GM18907 (cell line): ENCODE measurements around the gene NPTX1.

ENCODE experiments used
- ATAC-seq: cut with Tn5 transposase; IDR thresholded peaks from one replicate; pipeline ENCODE4 v1.9.1; 2021; ENCODE audit warnings: mild to moderate bottlenecking, moderate library complexity; ENCODE audit not compliant: unreplicated experiment

NPTX1 gene

DNA sequence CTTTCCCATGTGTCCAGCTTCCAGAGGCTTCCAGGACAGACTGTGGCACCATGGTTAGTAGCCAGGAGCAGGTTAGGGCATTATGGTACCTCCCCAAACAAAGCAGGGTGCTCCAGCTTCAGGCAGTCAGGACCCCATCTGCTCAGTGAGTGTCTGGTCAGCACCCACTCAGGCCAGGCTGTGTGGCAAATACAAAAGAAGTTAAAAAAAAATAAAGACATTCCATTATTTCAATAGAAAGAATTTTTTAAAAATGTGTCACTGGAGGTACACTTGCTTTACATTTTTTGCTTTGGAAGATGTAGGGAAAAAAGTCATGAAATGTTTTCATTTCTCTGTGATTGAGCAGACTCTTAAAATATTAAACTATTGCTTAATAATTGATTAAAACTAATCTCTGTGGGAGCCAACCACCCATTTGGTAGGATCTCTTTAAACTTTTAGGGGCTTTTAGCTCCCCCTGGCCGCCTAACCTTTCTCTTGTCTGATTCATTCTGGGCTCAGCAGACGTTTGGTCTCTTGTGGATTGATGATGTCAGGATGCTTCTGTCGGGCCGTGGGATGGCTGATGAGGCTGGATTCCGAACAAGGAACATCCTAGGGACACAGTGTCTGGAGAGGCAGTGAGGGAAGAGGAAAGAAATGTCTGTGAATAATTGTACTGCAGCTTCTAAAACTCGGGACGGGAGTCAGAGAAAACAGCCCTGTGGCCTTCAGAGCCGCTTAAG, 28.4 kb upstream of the NPTX1 start:
- no peak for ATAC-seq

DNA sequence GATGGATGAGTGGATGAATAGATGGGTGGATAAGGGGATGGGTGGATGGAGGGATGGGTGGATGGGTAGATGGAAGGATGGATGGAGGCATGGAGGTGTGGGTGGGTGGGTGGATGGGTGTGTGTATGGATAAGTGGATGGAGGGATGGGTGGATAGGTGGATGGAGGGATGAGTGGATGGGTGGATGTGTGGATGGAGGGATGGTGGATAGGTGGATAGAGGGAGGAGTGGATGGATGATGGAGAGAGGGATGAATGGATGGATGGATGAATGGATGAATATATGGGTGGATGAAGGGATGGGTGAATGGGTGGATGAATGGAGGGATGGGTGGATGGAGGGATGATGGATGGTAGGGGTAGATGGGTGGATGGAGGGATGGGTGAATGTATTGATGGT, 27.5 kb upstream of the NPTX1 start:
- ATAC-seq = no peak

DNA sequence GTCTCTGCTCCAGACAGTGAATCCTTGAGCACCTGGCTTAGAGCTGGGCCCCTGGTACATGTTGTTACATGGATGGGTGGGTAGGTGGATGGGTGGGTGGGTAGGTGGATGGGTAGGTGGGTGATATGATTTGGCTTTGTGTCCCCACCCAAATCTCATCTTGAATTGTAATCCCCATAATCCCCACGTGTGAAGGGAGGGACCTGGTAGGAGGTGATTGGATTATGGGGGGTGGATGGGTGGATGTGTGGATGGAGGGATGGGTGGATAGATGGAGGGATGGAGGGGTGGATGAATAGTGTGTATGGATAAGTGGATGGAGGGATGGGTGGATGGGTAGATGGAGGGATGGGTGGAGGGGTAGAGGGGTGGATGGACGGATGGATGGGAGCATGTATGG, 26.6 kb upstream of the NPTX1 start:
- no peak for ATAC-seq

DNA sequence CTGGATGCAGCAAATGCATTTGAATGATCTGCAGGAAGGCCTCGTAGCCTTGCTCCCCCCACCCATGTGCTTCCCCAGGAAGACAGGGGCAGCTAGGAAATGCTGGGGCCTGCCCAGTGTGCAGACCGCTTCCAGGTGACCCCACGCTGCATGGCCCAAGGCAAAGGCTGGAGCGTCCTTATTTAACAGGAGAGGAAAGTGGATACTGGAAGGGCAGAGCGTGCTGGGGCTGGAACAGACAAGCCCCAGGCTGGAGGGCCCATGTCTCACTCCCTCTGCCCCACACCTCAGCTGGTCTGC, 26.1 kb upstream of the NPTX1 start:
- ATAC-seq = no peak

DNA sequence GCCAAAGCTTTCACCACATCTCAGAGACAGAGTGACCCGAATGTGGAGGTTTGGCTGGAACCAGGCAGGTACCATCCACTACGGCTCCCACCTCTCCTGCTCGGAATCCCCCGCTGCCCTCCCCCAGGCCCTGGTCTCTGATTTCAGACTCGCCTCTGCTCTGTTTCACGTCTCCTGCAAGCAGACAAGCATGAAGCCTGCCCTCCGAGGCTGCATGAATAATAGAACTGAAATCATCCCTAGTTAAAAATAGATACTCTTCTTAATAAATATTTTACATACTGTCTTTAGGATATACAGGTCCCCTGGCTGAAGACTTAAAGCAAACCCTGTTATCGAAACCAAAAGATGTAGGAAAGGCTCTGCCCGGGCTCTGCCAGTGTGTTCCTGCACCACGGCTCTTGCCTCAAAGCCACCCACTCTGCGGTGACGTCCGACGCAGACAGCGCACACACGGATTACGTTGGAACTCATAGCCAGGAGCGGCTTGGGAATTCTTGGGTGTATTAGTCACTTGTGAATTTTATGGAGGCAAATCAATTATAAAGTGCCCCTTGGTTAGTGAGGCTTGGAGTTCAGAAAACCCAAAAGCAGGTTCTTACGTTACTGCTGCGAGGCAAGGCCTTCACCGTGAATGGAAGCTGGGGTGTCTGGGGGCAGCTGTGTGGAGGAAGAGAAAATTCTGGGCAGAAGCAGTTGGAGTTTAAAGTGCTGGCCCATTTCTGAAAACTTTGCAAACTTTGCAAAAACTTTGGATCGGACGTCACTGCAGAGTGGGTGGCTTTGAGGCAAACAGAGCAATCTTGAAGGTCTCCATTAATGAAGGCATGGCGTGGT, 25.6 kb upstream of the NPTX1 start:
- no peak for ATAC-seq

DNA sequence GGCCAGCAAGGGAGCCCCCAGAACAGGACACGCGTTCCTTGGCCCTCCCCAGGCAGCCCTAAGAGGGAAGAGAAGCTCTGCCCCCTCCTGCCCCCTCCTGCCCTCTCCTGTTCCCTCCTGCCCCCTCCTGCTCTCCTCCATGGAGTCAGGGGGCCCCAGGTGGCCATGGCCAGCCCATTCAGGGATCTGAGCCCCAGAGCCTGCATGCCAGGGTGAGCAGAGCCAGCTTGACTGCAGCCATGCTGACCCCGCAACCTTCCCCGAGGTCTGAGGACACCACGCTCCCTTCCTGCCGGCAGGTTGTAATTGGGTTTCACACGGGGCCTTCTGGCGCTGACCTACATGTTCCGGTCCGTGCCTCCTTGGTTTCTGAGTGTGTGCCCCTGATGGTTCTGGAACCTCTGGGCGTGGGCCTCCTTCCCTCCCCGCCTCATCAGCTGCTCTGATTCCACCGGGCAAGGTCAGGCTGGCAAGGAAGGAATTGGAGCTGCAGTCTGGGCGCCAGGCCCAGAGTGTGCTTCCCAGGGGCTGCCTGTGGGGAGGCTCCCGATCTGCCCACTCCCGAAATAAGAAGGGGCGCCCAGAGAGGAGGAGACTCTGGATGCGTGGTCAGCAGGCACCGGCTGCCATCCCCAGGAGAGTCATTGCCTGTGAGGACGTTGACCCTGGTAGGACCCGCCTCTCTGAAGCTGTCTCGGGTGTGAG, 23.7 kb upstream of the NPTX1 start:
- no peak for ATAC-seq

DNA sequence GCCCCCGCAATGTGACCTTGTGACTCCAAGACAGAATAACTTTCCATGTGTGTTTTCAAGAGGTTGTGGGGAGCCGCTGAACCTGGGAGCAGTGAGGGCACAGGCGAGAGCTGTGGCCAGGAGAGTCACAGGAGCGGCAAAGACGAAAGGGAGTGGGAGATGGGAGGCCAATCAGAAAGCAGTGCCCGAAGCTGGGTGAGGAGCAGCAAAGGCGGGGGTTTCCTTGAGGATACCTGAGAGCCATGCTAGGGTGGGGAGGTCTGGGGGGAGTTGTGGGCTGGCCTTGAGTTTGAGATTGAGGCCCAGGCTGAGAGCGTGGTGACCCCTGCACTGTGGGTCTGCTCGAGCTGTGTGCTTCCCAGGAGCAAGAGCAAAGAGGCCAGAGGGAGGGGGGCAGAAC, 23.2 kb upstream of the NPTX1 start:
- ATAC-seq = no peak

DNA sequence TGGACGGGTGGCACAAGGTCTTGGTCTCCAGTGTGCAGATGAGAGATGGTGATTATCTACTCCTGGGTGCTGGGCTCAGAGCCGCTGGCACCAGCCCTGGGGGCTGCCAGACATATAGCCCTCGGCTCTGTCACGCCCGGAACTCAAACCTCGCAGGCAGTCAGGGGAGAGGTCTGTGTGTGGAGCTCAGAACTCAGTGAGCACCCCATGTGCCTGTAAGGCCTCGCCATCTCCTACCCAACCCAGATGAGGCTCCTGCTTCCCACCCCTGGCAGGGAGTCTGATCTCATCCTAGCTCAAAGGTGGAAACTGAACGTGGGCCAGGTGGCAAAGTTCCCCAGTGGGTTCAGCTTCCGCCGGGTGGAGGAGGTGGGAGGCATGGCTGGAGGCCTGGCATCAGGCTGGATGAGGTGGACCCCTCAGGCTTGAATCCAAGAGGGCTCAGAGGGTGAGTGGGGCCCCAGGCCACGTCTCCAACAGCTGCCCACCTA, 22.6 kb upstream of the NPTX1 start:
- ATAC-seq = no peak

DNA sequence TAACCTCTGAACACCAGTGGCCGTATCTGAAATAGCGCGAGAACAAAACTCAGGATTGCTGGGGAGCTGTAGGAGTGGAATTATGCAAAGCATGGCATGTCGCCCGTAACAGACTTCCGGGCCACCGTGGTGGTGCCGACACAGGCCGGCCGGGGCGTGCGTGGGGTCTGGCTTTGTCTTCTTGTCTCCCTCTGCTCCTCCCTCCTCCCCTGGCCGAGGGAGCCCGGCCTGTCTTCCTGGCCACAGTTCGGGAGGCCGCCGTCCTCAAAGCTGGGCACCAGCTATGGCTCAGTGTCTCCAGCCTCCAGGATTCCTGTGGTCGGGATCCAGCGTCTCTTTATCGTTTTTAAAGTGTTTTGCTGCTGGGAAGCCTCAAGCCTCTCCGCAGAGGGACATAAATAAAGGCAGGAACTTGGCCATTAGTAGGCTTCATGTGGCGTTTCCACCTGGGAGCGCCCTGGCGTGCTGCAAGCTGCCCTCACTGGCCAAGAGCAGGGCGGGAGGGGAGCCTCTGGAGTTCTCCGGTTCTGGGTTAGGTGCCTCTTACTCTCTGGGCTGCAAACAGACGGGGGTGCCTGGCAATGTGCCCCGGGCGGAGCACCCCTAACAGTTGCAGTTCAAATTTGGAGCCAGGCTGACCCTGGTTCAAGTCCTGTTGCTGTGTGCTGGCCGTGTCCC, 22.0 kb upstream of the NPTX1 start:
- no peak for ATAC-seq

DNA sequence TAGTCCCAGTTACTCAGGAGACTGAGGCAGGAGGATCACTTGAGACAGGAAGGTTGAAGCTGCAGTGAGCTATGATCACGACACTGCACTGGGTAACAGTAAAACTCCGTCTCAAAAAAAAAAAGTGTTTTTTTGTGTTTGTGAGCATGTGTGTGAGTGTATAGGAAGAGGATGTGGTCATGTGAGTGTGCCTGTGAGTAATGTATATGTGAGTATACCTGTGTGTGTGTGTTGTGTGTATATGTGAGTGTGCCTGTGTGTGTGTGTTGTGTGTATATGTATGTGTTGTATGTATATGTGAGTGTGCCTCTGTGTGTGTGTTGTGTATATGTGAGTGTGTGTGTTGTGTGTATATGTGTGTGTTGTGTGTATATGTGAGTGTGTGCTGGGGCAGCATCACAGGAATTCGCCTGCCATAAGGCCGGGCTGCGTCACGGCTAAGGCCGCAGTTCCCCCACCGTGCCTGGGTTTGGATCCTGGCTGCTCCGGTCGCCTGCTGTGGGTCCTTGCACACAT, 21.4 kb upstream of the NPTX1 start:
- ATAC-seq = no peak

DNA sequence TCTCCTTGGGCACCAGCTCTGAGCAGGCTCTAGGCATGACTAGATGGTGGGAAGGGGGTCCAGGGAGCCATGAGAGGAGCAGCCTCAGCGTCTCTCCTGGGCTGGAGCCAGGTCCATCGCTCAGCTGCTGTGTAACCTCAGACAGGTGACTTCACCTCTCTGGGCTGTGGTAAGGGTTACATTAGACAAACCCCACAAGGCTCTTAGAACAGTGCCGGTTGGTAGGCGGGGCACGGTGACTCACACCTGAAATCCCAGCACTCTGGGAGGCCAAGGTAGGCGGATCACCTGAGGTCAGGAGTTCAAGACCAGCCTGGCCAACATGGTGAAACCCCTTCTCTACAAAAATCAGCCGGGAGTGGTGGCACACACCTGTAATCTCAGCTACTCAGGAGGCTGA, 18.1 kb upstream of the NPTX1 start:
- ATAC-seq = no peak

DNA sequence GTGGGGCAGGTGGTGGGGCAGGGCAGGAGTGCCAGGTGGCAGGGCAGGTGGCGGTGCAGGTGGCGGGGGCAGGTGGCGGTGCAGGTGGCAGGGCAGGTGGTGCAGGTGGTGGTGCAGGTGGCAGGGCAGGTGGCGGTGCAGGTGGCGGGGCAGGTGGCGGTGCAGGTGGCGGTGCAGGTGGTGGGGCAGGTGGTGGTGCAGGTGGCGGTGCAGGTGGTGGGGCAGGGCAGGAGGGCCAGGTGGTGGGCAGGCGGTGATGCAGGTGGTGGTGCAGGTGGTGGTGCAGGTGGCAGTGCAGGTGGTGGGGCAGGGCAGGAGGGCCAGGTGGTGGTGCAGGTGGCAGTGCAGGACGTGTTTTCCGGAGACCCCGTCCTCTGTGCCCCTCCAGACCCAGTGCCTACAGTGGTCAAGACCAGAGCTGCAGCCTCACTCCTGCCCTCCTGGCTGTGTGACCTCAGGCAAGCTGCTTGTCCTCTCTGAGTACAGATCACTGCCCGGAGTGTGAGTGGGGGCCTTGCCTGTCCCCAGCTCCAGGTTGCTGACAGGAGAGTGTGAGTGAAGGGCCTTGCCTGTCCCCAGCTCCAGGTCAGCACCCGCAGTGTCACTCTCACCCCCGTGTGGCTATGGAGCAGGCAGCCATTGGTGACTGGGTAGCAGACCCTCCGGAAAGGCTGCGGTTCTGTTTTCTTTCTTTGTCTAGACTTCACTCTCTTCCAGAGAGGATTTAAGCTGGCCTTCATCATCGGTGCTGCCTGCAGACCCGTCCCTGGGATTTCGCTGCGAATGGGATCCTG, 16.1 kb upstream of the NPTX1 start:
- ATAC-seq = no peak

DNA sequence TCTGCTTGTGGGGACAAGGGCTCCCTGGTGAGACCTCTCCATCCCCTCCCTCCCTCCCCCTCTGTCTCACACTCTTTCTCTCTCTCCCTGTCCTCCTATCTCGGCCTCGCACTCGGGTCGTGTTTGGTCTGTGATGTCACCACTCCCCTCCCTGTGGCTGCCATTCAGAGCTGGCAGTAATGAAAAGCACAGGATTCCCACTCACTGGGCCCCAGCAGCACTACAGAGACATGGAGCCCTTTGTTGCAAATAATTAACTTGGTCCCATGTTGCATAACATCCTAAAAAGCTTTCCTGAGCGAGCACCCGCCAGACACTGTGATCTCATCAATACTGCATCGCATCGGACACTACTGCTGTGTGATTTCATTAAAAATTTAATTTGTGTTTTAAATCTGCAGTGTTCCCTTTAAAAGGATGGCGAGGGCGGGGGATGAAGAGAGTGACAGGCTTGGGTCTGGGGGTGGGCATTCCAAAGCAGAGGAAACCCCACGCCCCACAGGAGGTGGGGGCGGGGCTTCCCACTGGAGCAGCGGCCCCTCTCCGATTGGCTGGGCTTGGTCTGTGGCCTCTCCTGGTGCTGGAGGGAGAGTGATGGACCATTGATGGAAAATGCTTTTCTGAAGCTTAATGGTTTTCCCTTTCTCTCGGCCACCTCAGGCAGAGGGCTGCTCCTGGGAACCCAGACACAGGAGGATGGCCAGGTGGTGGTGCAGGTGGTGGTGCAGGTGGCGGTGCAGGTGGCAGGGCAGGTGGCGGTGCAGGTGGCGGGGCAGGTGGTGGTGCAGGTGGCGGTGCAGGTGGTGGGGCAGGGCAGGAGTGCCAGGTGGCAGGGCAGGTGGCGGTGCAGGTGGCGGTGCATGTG, 15.3 kb upstream of the NPTX1 start:
- no peak for ATAC-seq

DNA sequence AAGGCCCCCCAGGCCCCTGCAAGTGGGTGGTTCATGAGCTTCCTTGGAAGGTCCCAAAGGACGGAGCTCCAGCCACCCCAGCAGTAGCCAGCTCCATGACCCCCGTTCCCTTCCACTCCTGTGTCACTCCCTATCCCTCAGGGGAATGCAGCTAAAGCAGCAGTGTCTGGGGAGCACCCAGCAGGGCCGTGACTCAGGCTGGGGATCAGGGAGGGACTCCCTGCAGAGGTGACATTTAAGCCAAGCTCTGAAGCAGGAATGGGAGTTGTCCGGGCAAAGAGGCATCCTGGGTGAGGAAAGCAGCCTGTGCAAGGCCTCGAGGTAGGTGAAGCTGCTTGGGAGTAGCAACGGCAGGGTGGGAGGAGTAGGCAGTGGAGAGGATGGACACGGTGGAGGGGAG, 11.1 kb upstream of the NPTX1 start:
- ATAC-seq = no peak

DNA sequence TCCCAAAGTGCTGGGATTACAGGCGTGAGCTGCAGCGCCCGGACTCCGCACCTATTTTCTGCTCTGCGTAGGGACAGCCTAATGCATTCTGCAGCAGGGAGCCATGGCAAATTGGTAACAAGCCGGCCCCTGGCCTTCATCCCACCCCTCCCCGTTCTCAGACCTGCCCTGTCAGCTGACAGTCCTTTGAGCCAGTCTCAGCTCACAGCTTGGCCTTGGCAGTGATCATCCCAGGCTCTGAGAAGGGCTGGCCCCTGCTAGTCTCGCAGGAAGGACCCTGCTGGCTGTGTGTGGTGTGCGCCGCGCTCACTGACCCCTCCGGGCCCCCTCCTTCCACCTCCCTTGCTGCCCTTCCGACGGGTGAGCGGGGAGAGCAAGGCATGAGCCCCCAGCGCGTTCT, 10.3 kb upstream of the NPTX1 start:
- no peak for ATAC-seq

DNA sequence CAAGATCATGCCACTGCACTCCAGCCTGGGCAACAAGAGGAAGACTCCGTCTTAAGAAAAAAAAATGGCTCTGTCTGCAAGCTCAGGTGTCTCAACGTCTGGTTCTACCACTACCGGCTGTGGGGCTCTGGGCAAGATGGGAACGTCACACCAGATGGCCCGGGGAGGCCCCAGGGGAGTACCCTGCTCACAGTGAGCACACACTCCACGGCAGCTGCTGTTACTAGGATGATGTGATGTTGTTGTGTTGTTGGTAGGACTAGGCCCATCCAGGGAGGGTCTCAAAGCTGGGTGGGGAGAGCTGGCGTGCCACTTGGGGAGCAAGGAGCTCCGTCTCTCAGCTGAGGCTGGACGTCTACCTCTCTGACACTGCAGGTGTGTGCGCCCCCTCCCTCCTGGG, 9.4 kb upstream of the NPTX1 start:
- no peak for ATAC-seq

DNA sequence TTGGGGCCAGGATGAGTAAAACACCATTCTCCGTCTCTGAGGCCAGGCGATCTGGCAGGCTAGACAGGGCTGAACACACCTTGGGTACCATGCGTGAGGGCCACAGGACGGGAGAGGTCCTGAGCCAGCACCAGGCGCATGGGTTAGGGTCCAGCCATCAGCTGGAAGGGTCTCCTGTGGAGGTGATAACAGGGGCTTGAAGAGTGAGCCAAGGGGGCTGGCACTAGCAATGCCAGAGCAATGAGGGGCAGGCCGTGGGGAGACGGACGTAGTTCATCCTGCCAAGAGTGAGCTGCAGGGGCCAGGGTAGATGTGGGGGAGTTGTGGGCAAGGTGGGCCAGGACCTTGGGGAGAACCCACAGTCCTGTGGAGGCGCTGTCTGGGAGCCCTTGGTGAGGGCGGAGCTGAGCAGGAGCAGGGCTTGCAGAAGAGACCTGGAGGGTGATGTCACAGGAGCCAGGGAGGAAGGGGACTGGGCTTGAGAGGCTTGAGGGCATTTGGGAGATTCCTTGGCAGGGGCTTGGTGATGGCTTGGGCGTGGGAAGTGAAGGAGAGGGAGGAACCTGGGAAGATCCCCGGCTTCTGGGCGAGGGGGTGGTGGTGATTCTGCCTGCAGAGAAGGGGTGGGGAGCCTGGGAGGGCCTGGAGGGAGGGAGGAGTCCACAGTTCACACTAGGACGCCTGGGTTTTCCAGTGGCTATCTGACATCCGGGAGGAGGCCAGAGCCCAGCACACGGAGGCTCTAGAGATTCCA, 6.3 kb upstream of the NPTX1 start:
- ATAC-seq = no peak

DNA sequence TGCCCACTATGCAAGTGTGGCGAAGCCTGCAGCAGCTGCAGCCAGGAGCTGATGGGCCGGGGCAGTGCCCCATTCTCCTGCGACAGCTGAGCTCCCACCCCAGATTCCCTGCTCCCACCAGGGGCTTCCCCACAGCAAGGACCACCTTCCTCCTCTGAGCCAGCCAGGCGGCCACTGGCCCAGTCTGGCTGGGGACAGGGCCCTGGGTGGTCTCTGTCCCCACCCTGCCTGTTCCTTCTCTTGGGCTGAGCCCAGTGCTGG, 5.6 kb upstream of the NPTX1 start:
- ATAC-seq = no peak
